WI38 (cell line): ENCODE data around the gene PRDM16.

Source experiments
- H3K4me3 ChIP-seq: 2 replicates; pipeline ENCODE4 v1.5.1; 2011; ENCODE audit warnings: low read depth, mild to moderate bottlenecking, control low read depth, low read length
- TF ChIP-seq, protein P1 (sequence below): IDR thresholded peaks from 2 replicates; pipeline ENCODE4 v1.5.1; 2012; ENCODE audit warnings: low read depth, mild to moderate bottlenecking, control low read depth, low read length

PRDM16 gene

DNA sequence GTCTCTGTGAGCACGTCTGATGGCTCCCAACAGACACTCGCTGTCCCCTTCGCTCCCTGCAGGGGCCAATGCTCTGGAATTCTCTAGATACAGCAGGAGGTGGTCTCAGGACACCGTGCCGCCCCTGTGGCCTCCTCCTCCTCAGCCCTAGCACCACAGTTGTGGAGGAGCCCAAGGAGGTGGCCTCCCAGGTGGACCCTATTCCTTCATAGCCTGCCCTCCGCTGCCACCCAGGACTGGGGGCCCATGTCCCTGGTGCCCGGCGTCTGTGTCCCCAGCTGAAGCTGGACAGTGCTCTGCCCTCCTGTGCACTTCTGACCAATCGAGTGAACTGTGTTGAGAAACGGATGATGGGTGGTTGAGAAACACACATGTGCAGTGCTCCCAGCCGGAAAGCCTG, 235.7 kb downstream of the PRDM16 start:
- no peak overlapping the region for H3K4me3 ChIP-seq
- TF ChIP-seq, protein P1, sequence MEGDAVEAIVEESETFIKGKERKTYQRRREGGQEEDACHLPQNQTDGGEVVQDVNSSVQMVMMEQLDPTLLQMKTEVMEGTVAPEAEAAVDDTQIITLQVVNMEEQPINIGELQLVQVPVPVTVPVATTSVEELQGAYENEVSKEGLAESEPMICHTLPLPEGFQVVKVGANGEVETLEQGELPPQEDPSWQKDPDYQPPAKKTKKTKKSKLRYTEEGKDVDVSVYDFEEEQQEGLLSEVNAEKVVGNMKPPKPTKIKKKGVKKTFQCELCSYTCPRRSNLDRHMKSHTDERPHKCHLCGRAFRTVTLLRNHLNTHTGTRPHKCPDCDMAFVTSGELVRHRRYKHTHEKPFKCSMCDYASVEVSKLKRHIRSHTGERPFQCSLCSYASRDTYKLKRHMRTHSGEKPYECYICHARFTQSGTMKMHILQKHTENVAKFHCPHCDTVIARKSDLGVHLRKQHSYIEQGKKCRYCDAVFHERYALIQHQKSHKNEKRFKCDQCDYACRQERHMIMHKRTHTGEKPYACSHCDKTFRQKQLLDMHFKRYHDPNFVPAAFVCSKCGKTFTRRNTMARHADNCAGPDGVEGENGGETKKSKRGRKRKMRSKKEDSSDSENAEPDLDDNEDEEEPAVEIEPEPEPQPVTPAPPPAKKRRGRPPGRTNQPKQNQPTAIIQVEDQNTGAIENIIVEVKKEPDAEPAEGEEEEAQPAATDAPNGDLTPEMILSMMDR = no peak

DNA sequence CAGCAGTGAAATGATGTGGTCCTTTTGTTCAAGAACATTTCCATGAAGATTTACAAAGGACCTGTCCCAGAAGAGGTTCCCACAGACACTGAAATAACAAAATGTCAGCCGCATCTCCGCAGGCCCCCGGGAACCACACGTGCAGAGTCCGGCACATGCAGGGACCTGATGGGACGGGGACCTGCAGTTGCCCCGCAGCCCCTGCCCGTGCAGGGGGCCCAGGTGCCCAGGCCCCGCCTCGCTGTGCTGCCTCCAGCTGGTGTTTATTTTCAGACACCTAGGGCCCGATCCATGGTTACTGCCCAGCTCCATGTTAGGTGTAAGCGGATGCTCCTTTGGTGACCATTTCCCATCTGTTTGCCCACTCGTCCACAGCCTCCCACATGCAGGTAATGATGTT, 236.2 kb downstream of the PRDM16 start:
- H3K4me3 ChIP-seq = no peak overlapping the region
- TF ChIP-seq, protein P1 = no peak

DNA sequence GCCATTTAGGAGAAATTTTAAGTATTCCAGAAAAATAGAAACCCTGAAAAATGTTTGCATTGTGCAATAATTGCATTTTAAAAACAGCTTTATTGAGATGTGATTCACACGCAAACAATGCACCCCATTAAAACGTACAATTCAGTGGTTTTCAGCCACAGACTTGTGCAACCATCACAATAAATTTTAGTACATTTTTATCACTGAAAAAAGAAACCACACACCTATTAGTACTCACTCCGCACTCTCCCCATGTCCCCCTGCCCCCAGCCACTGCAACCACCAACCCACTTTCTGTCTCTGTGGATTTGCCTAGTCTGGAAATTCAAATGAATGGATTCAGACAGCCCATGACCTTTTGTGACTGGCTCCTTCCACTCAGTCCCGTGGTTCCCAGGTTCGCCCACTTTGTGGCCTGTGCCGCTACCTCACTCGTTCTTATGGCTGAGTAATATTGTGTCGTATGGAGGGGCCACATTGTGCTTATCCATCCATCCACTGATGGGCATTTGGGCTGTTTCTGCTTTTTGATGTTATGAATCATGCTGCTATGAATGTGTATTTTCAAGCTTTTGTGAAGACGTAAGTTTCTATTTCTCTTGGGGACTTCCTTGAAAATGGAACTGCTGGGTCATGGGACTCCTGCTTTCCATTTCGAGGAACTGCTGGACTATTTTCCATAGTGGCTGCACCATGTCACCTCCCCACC, 237.7 kb downstream of the PRDM16 start:
- no peak overlapping the region for H3K4me3 ChIP-seq
- TF ChIP-seq, protein P1 = no peak

DNA sequence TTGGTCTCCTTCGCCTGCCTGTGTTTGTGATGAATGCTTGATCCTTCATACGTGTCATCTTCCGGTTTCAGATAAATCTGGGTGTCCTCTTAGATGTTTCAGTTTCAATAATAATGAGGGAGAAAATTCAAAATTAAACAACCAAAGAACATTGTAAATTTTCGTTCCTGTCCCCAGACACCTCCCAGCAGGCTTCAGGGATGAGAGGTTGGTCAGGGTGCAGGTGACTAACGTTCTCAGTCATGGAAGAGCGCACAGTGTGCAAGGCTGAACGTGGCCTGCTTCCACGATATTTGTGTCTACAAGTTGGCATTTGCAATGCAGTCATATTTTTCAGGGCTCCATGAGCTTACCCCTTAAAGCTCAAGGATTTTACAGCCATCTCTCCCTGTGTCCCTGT, 238.4 kb downstream of the PRDM16 start:
- no peak overlapping the region for H3K4me3 ChIP-seq
- TF ChIP-seq, protein P1 = no peak

DNA sequence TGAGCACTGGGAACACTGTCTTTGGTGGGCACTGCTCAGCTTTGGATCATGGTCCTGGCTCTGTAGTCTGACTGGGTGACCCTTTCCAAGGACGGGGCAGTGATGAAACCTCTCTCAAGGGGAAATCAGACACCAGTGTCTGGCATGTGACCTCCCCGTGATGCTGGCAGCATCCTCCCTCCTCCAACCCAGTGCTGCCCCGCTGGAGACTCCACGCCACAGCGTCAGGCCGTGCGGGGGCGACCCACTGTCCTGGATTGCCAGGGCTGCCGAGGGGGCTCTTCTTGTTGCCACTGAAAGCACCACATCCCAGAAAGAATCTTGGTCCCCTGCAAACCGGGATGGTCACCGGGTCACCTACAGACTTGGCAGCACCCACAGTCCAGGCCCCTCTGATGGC, 239.1 kb downstream of the PRDM16 start:
- TF ChIP-seq, protein P1 = no peak
- H3K4me3 ChIP-seq = no peak overlapping the region

DNA sequence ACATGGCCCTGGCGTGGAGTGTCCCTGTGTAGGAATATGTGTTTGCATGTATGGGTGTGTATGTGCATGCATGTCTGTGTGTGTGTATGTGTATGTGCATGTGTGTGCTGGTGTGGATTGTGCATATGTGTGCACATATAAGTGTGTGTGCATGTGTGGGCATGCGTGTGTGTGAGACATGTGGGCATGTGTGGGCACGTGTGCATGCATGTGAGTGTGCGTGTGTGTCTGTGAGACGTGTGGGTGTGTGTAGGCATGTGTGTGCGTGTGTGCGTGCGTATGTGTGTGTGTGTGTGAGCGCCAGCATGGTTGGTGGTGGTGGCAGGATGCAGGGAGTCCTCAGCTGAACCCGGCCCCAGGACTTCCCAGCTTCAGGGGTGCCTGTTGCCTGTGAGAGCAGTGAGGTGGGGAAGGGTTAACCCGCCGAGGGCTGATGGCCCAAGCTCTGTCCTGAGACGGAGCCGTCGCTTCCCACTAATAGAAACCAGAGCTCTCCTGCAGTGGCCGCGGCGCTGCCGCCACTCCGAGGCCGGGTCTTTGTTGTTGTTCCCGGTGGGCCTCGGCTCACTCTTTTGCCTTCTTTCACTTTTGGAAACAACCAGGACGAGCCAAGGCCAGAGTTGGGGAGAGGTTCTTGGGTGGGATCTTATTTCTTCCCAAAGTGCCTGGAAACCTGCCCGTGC, 241.9 kb downstream of the PRDM16 start:
- TF ChIP-seq, protein P1 = no peak

DNA sequence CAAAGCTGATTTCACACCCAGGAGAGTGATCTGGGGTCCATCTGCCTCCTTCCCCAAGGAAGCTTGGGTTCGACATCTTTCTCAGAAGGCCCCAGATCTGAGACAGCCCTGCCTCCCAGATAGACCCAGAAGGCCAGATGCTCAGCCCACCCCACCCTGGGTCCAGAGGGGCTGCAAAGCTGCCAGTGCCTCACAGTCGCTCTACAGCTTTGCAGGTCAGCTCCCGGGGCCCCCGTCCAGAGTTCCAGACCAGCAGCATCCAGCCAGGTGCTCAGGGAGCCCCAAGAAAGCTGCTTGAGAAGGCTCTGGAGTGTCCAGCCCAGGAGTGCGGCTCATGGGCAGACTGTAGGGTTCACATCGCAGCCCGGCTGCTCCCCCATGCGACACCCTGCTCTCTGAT, 242.7 kb downstream of the PRDM16 start:
- TF ChIP-seq, protein P1 = no peak

More for the DNA sequence above, 241.9 kb downstream of the PRDM16 start:
- H3K4me3 ChIP-seq = no peak overlapping the region

More for the DNA sequence above, 242.7 kb downstream of the PRDM16 start:
- no peak overlapping the region for H3K4me3 ChIP-seq
